SK-N-SH treated with all-trans-retinoic acid at 6 μM for 48 hours (cell line): ENCODE data around the gene SORCS2.

Source experiments
- SNAI2 ChIP-seq: fragments of 250-450 bp; sonication (Bioruptor Pico); IDR thresholded peaks from 2 replicates; pipeline ENCODE4 v1.5.0; 2020; ENCODE audit warnings: mild to moderate bottlenecking, moderate library complexity
- TF ChIP-seq, protein P1 (sequence below): fragments of 250-450 bp; sonication (Bioruptor Pico); IDR thresholded peaks from 2 replicates; pipeline ENCODE4 v1.8.0; 2020; ENCODE audit warnings: mild to moderate bottlenecking, moderate library complexity, borderline replicate concordance
- TF ChIP-seq, protein P2 (sequence below): fragments of 250-450 bp; sonication (Bioruptor Pico); IDR thresholded peaks from 2 replicates; pipeline ENCODE4 v1.5.1; 2020; ENCODE audit warnings: low read depth, mild to moderate bottlenecking, moderate library complexity

DNA sequence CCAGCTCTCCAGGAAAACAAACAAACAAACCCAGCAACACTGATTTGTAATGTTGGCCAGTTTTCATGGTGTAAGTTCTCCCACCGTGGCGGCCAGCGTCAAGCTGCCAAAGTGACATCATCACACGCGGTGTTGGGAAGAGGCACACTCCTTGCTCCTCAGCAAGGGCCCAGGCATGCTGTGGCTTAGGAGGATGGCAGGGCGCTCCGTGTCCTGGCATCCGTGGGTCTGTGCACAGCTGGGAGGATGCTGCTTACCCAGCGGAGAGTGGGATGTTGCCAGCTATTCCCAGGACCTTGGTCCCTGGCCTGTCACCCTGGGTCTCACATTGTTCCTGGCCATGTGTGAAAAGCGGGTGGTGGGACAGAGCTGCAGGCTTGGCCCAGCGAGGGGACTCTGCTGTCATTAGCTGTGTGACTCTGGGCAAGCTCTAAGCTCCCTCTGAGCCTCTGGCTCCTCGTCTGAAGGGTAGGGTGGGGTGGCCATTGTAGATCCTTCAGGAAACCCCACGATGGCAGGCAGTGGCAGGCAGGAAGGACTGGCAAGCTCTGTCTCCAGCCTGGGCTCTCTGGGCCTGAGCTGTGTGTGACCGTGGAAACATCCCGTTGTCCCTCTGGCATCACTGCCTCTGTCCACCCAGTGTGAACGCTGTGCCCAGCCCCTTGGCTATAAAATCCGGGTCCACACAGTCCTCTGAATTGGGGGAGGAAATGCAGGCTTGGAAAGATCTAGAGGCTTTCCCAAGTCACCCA lies 231.6 kb downstream of the SORCS2 start:
- TF ChIP-seq, protein P1, sequence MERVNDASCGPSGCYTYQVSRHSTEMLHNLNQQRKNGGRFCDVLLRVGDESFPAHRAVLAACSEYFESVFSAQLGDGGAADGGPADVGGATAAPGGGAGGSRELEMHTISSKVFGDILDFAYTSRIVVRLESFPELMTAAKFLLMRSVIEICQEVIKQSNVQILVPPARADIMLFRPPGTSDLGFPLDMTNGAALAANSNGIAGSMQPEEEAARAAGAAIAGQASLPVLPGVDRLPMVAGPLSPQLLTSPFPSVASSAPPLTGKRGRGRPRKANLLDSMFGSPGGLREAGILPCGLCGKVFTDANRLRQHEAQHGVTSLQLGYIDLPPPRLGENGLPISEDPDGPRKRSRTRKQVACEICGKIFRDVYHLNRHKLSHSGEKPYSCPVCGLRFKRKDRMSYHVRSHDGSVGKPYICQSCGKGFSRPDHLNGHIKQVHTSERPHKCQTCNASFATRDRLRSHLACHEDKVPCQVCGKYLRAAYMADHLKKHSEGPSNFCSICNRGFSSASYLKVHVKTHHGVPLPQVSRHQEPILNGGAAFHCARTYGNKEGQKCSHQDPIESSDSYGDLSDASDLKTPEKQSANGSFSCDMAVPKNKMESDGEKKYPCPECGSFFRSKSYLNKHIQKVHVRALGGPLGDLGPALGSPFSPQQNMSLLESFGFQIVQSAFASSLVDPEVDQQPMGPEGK (CRISPR knock-in tag), result no peak
- TF ChIP-seq, protein P2, sequence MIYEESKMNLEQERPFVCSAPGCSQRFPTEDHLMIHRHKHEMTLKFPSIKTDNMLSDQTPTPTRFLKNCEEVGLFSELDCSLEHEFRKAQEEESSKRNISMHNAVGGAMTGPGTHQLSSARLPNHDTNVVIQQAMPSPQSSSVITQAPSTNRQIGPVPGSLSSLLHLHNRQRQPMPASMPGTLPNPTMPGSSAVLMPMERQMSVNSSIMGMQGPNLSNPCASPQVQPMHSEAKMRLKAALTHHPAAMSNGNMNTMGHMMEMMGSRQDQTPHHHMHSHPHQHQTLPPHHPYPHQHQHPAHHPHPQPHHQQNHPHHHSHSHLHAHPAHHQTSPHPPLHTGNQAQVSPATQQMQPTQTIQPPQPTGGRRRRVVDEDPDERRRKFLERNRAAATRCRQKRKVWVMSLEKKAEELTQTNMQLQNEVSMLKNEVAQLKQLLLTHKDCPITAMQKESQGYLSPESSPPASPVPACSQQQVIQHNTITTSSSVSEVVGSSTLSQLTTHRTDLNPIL (CRISPR knock-in tag), result no peak
- no peak for TF ChIP-seq SNAI2 (CRISPR knock-in tag)
